PC-3 (cell line): ENCODE results near the gene SP7. TPM values are rescaled to one million over a fixed set of nuclear protein-coding genes. Genes with fewer than 3 reads are reported as not detected.
A peak's percentile ranks its signal among the peaks of the same experiment; 100 is the strongest.

ENCODE experiments used
- ATAC-seq: fragments of 200-7000 bp; cut with Tn5 transposase; 2 replicates; pipeline ENCODE4 v1.9.1; 2020; ENCODE audit warnings: mild to moderate bottlenecking, moderate library complexity
- BruUV-seq: library from RNA; stranded (reverse); fragments of 400-500 nt; replicated peaks from 2 replicates; lab custom pipeline; 2021; lab: Mats Ljungman, UMichigan
- CTCF ChIA-PET: fragments of 300-600 bp; sonication (Branson Sonifier 250); formaldehyde crosslinking; loops from one replicate; lab custom pipeline; 2022; ENCODE audit warnings: antibody characterized with exemption; lab: Charles Lee
- POLR2A ChIA-PET: fragments of 300-600 bp; sonication (Branson Sonifier 250); formaldehyde crosslinking; loops from one replicate; lab custom pipeline; 2022; ENCODE audit warnings: antibody characterized with exemption; ENCODE audit not compliant: unreplicated experiment; lab: Charles Lee
- DNase-seq: peaks from one replicate; pipeline ENCODE4 v3.0.0-alpha.2; 2015
- H2AFZ ChIP-seq: fragments of 300-600 bp; sonication (generic); 2 replicates; pipeline ENCODE4 v1.6.0; 2016; ENCODE audit warnings: antibody characterized with exemption, low read length
- H3F3A ChIP-seq: fragments of 300-600 bp; sonication (generic); one replicate; pipeline ENCODE4 v1.6.0; 2017; ENCODE audit warnings: antibody characterized with exemption, low read length, control low read depth, mild to moderate bottlenecking; ENCODE audit not compliant: unreplicated experiment
- H3K27ac ChIP-seq: fragments of 300-600 bp; sonication (generic); 2 replicates; pipeline ENCODE4 v1.5.1; 2016; ENCODE audit warnings: mild to moderate bottlenecking, low read length
- H3K27me3 ChIP-seq: fragments of 300-600 bp; sonication (generic); 2 replicates; pipeline ENCODE4 v1.6.1; 2016; ENCODE audit warnings: low read length, mixed read lengths
- H3K36me3 ChIP-seq: fragments of 300-600 bp; sonication (generic); 2 replicates; pipeline ENCODE4 v1.6.1; 2016; ENCODE audit warnings: low read depth, mixed run types, low read length, mixed read lengths
- H3K4me1 ChIP-seq: fragments of 300-600 bp; sonication (generic); 2 replicates; pipeline ENCODE4 v1.5.1; 2016; ENCODE audit warnings: low read length; ENCODE audit not compliant: insufficient read depth
- H3K4me2 ChIP-seq: fragments of 300-600 bp; sonication (generic); 2 replicates; pipeline ENCODE4 v1.6.0; 2016; ENCODE audit warnings: low read length
- H3K4me3 ChIP-seq: fragments of 300-600 bp; sonication (generic); 2 replicates; pipeline ENCODE4 v1.5.1; 2016; ENCODE audit warnings: mild to moderate bottlenecking, low read length, mixed read lengths
- H3K79me2 ChIP-seq: fragments of 300-600 bp; sonication (generic); 2 replicates; pipeline ENCODE4 v1.6.1; 2017; ENCODE audit warnings: low read length, mixed read lengths
- H3K9ac ChIP-seq: fragments of 300-600 bp; sonication (generic); 2 replicates; pipeline ENCODE4 v1.6.0; 2016; ENCODE audit warnings: mild to moderate bottlenecking, low read length
- H3K9me2 ChIP-seq: fragments of 300-600 bp; sonication (generic); replicated peaks from 2 replicates; pipeline ENCODE4 v1.6.1; 2016; ENCODE audit warnings: mixed run types, low read length, mixed read lengths
- H3K9me3 ChIP-seq: fragments of 300-600 bp; sonication (generic); 2 replicates; pipeline ENCODE4 v1.6.1; 2016; ENCODE audit warnings: low read length, mixed read lengths
- H4K20me1 ChIP-seq: fragments of 300-600 bp; sonication (generic); 2 replicates; pipeline ENCODE4 v1.6.1; 2016; ENCODE audit warnings: low read length, mixed read lengths
- EZH2 ChIP-seq: fragments of 300-600 bp; sonication (generic); IDR thresholded peaks from one replicate; pipeline ENCODE4 v1.6.1; 2017; ENCODE audit warnings: antibody characterized with exemption, mild to moderate bottlenecking, low read length; ENCODE audit not compliant: unreplicated experiment
- EZH2phosphoT487 ChIP-seq: fragments of 300-600 bp; sonication (generic); IDR thresholded peaks from 2 replicates; pipeline ENCODE4 v1.6.1; 2018; ENCODE audit warnings: mild to moderate bottlenecking, antibody characterized with exemption, low read length, borderline replicate concordance
- intact Hi-C: fragments of 100-400 bp; cut with micrococcal nuclease; formaldehyde crosslinking; loops from 2 replicates; pipeline ENCODE4 v1.9.0; 2023
- total RNA-seq: library from RNA; depleted of rRNA; stranded (reverse); fragments of >200 nt; gene quantifications from 2 replicates; pipeline ENCODE4 v1.2.3, GENCODE V29; 2014
- TF ChIP-seq, protein P1 (sequence below): fragments of 300-600 bp; sonication (generic); conservative IDR thresholded peaks from 2 replicates; pipeline ENCODE4 v1.5.1; 2017; ENCODE audit warnings: antibody characterized with exemption, low read depth, mild to moderate bottlenecking, low read length

The SP7 gene
- total RNA-seq, 1 experiment from 2014 or later, result not detected

DNA sequence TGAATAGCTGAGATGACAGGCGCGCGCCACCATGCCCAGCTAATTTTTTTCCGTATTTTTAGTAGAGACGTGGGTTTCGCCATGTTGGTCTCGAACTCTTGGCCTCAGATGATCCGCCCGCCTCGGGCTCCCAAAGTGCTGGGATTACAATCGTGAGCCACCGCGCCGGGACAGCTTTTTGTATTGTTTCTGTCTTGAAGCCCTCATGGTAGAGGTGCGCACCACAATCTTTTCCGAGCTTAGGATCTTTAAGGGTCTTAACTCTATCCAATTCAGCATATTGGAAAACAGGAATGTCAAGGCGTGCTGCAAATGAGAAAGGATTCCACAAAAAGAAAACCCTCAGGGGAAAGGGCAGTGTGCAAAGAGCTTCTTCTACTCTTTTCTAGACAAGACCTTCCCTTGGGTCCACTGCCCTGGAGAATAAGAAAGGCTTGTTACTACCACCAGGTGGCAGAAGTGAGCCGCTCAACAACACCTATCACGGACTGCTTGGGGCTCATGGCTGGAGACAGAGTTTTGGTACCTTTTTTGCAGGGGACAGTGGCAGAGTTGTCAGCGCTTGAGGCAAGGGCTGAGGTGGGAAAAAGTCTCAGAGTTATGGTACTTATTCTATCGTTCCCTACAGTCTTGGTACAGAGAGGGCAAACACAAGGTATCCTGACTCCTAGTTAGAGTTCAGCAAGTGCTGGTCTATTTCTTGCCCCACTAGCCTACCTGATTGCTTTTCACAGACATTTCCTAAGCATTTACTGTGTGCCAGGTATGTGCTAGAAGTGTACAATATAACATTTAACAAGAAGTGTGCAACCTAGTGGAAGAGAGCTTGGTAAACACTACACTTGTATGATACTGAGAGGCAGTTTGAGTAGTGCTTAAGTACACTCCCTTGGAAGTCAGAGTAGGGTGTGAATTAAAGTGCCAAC, 16.4 kb upstream of the SP7 start:
- H4K20me1 ChIP-seq, result no peaks in the 10 kb centered on the region
- no peaks in the 10 kb centered on the region for H3K79me2 ChIP-seq
- H3K4me1 ChIP-seq, result peaks cover 6% of the 10 kb centered on the region
- no peaks in the 10 kb centered on the region for H3F3A ChIP-seq
- H3K27ac ChIP-seq, result no peak overlapping the region
- no peak overlapping the region for H3K4me3 ChIP-seq
- H3K27me3 ChIP-seq, result no peaks in the 10 kb centered on the region
- ChIA-PET POLR2A (interaction anchor here (0.6 kb wide), 2 partner anchors 26 to 76 kb away, joined by 3 read pairs; no protein-coding TSS in a partner anchor), CTCF (interaction anchor here (0.6 to 2.1 kb wide), 13 partner anchors 10 to 156 kb away, joined by 3 to 30 read pairs (median 5); partner anchors contain the start of genes AAAS and SP1)
- no peaks in the 10 kb centered on the region for H3K36me3 ChIP-seq
- no peak overlapping the region for H3K4me2 ChIP-seq
- TF ChIP-seq EZH2phosphoT487, result no peak
- TF ChIP-seq, protein P1, sequence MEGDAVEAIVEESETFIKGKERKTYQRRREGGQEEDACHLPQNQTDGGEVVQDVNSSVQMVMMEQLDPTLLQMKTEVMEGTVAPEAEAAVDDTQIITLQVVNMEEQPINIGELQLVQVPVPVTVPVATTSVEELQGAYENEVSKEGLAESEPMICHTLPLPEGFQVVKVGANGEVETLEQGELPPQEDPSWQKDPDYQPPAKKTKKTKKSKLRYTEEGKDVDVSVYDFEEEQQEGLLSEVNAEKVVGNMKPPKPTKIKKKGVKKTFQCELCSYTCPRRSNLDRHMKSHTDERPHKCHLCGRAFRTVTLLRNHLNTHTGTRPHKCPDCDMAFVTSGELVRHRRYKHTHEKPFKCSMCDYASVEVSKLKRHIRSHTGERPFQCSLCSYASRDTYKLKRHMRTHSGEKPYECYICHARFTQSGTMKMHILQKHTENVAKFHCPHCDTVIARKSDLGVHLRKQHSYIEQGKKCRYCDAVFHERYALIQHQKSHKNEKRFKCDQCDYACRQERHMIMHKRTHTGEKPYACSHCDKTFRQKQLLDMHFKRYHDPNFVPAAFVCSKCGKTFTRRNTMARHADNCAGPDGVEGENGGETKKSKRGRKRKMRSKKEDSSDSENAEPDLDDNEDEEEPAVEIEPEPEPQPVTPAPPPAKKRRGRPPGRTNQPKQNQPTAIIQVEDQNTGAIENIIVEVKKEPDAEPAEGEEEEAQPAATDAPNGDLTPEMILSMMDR, result peak; percentile 92
- H3K9me2 ChIP-seq, result no peaks in the 10 kb centered on the region
- ATAC-seq (peak; percentile 99), DNase-seq (peak; percentile 93)
- intact Hi-C loops, result loop anchor here (1.0 kb wide), 2 partner anchors 30 to 69 kb away; no protein-coding TSS in a partner anchor
- peak overlapping the region; percentile 77 for H2AFZ ChIP-seq
- H3K9me3 ChIP-seq, result no peaks in the 10 kb centered on the region
- no peak overlapping the region for H3K9ac ChIP-seq
- BruUV-seq, result no TSS peak

DNA sequence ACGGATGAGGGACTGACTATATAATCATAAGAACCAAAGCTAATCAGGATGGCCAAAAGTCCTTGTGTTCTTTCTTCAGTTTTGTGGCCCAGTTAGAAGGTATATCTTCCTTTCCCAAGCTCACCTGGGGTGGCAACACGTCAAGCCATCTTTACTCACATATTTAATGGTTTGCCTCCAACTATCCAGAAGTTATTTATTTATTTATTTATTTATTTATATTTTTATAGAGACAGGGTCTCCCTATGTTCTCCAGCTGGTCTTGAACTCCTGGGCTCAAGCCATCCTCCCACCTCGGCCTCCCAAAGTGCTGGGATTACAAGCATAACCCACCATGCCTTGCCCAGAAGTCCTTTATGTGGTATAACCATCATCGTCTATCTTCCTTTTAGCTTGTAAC, 11.8 kb upstream of the SP7 start:
- POLR2A ChIA-PET, result no interaction called here
- CTCF ChIA-PET, result interaction anchor here (0.6 to 0.9 kb wide), 2 partner anchors 73 to 129 kb away, joined by 3 to 9 read pairs; no protein-coding TSS in a partner anchor

More for the DNA sequence above, 11.8 kb upstream of the SP7 start:
- BruUV-seq, result no TSS peak
- no peak for ATAC-seq
- Histone ChIP-seq H3K79me2 (no peaks in the 10 kb centered on the region), H3K27me3 (no peaks in the 10 kb centered on the region), H3K36me3 (no peaks in the 10 kb centered on the region), H3K4me2 (no peak overlapping the region), H3K9me3 (no peaks in the 10 kb centered on the region), H3K27ac (no peak overlapping the region), H2AFZ (no peak overlapping the region), H3K4me3 (no peak overlapping the region), H3K9me2 (no peaks in the 10 kb centered on the region), H4K20me1 (no peaks in the 10 kb centered on the region), H3K4me1 (peaks cover 6% of the 10 kb centered on the region), H3F3A (no peaks in the 10 kb centered on the region), H3K9ac (no peak overlapping the region)
- TF ChIP-seq, protein P1, result no peak
- TF ChIP-seq EZH2phosphoT487 (no peak), EZH2 (no peak)
- no peak for DNase-seq
- intact Hi-C loops, result no loop called here
